ENCODE measurements around the gene PHLPP1.

PHLPP1 gene

GRCh38 chr18:62744076-62744968 lies 29.0 kb downstream of the PHLPP1 start:
- no peak for DNase-seq

GRCh38 chr18:62745089-62745751 lies 29.9 kb downstream of the PHLPP1 start:
- no peak for DNase-seq

GRCh38 chr18:62749389-62749788 lies 34.0 kb downstream of the PHLPP1 start:
- no peak for DNase-seq

GRCh38 chr18:62751341-62751821 lies 36.0 kb downstream of the PHLPP1 start:
- DNase-seq = no peak

- DNase-seq = no peak
These were observed 36.6 kb downstream of the PHLPP1 start for GRCh38 chr18:62751977-62752376.

- DNase-seq = no peak
These were observed 38.7 kb downstream of the PHLPP1 start for GRCh38 chr18:62754026-62754425.

GRCh38 chr18:62755454-62755853 lies 40.1 kb downstream of the PHLPP1 start:
- DNase-seq = no peak

- no peak for DNase-seq
These were observed 40.6 kb downstream of the PHLPP1 start for GRCh38 chr18:62755946-62756345.

- DNase-seq = no peak
These were observed 42.2 kb downstream of the PHLPP1 start for GRCh38 chr18:62757399-62758010.

- DNase-seq = no peak
These were observed 43.2 kb downstream of the PHLPP1 start for GRCh38 chr18:62758591-62758990.

- DNase-seq = no peak
These were observed 44.5 kb downstream of the PHLPP1 start for GRCh38 chr18:62759704-62760402.

GRCh38 chr18:62760403-62760734 lies 45.0 kb downstream of the PHLPP1 start:
- no peak for DNase-seq

- DNase-seq = no peak
These were observed 47.8 kb downstream of the PHLPP1 start for GRCh38 chr18:62763101-62763521.

- no peak for DNase-seq
These were observed 50.9 kb downstream of the PHLPP1 start for GRCh38 chr18:62766266-62766665.

- DNase-seq = no peak
These were observed 52.0 kb downstream of the PHLPP1 start for GRCh38 chr18:62767321-62767720.

- no peak for DNase-seq
These were observed 52.7 kb downstream of the PHLPP1 start for GRCh38 chr18:62767836-62768557.

- DNase-seq = no peak
These were observed 53.2 kb downstream of the PHLPP1 start for GRCh38 chr18:62768558-62768943.

- no peak for DNase-seq
These were observed 53.9 kb downstream of the PHLPP1 start for GRCh38 chr18:62769216-62769615.

- DNase-seq = no peak
These were observed 56.3 kb downstream of the PHLPP1 start for GRCh38 chr18:62771494-62772270.

- DNase-seq = no peak
These were observed 57.7 kb downstream of the PHLPP1 start for GRCh38 chr18:62772860-62773584.

GRCh38 chr18:62773691-62774090 lies 58.4 kb downstream of the PHLPP1 start:
- DNase-seq = no peak
